T47D (cell line): ENCODE measurements around the gene CTTNBP2.

Experiments used
- DNase-seq, 2 experiments: peaks; one replicate each; pipeline versions ENCODE4 v3.0.0 to v3.0.0-alpha.2; 2011 to 2012; ENCODE audit warnings: low read depth in 1 of 2, low spot score in 1 of 2
- JUND ChIP-seq: IDR thresholded peaks from 2 replicates; pipeline ENCODE4 v1.6.1; 2012; ENCODE audit warnings: low read depth
- in situ Hi-C: cut with HindIII; loops from 2 replicates; pipeline ENCODE4 v1.10.0; 2016; ENCODE audit warnings: low sequenced_read_pairs, low pct_unique_long_range_greater_than_20kb

CTTNBP2 gene

DNA sequence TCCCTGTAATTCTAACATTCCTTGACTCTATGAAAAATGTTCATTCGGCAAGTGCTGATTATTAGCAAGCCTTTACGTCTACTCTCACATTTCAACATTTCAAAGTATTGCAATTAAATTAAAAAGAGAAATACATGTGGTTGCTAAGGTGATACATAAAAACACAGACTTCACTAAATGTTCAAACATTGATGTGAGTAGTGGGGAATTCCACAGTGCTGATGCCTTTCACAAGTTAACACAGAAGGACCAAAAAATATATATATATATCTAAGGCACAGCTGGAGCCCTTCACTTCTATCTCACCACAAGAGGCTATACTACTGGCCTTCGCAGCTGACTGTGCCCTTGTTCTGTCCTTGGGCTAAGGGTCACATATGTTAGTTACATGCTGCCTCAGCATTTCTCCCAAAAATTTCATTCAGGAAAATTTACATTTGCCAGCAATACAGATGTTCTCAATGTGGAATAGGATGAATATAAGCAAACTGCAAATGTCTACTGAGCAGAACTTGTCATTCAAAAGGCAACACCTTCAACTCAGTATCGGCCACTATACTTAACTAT, 13.9 kb downstream of the CTTNBP2 start:
- in situ Hi-C loops, result no loop called here
- no peak for TF ChIP-seq JUND
- DNase-seq, result no peak

DNA sequence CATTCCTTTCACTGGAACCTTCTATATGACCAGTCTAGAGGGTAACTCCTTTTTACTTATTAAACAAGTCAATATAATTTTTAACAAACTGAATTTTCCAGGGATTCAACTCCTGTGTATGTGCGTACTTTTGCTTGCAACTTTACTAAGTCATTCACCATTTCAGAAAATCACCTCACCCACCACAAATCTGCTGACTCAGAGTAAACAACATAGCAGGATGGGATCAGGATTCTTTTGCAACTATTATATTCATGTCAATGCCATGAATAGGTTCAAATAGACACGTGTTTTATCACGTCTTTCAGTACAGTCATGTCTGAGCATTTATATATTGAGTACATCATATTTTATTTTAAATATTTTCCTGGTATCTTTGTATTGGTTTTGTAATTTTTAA, 14.5 kb downstream of the CTTNBP2 start:
- no peak for TF ChIP-seq JUND
- DNase-seq, result no peak
- in situ Hi-C loops, result no loop called here

DNA sequence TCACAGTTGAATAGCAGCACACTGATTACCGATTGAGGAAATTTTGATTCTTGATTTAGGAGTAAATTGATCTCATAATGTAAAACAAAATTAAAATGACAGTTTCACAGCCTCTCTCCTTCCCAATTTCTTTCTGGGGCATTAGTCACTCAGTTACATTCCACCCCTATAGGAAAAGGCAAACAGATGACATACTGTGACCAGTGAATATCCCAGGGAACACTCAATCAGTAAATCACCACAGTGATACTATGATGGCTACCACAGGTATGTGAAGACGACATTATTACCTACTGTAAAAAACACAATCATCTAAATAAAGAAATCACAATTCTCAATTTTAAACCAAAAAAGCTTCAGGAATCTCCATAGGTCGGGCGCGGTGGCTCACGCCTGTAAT, 15.5 kb downstream of the CTTNBP2 start:
- no peak for TF ChIP-seq JUND
- in situ Hi-C loops, result no loop called here
- DNase-seq, result no peak

DNA sequence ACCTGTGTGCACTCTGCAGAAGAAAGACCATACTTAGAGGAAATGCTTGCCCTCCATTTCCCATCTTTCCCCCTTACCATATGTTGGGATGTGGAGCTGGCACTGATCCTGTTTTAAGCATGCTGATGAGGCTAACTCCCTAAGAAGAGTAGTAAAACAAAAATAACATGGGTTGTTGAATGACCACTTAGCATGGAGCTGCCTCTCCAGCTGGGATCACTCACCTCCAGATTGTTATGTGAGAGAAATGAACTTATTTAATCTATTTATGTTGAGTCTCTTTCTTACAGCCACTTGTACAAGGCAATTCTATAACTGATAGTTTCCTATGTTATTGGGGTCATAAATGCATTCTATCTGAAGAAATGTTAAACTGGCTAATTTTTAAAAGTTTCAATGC, 17.0 kb downstream of the CTTNBP2 start:
- in situ Hi-C loops, result no loop called here
- no peak for TF ChIP-seq JUND
- no peak for DNase-seq

DNA sequence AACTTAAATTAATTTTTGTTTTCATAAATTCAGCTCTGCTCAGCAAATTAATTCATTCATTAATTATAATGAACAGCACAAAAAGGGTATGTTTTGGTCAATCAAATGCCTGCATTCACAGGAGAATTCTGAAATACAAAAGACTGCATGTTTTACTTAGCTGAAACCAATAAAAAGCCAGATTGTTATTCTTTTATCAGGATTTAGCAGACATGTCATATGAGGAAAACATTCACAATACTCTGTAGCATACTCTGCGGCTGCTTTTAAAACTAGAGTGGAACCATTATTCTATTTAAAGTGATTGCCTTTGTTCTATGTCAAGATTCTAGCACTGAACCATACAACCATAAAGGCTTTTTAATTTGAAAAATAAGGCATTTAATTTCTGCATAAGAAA, 19.1 kb downstream of the CTTNBP2 start:
- in situ Hi-C loops, result no loop called here
- no peak for DNase-seq

DNA sequence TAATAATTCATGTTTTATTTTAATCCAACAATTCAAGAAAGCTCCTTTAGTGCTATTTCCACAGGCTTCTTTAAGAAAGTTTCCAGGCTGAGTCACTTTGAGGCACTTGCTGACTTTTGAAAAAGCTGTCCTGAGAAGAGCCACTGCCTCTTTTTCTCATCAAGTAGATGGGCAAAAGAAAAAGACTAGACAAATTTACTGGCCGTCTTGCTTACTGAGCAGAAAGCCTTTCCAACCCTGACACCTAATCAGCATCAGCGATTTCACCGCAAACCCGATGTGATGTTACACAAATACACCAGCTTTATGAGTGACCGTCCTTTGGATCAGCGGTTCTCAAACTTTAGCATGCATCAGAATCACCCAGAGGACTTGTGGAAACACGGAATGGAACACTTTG, 24.3 kb downstream of the CTTNBP2 start:
- in situ Hi-C loops, result no loop called here
- TF ChIP-seq JUND, result no peak
- DNase-seq, result no peak

More for the DNA sequence above, 19.1 kb downstream of the CTTNBP2 start:
- TF ChIP-seq JUND, result no peak

DNA sequence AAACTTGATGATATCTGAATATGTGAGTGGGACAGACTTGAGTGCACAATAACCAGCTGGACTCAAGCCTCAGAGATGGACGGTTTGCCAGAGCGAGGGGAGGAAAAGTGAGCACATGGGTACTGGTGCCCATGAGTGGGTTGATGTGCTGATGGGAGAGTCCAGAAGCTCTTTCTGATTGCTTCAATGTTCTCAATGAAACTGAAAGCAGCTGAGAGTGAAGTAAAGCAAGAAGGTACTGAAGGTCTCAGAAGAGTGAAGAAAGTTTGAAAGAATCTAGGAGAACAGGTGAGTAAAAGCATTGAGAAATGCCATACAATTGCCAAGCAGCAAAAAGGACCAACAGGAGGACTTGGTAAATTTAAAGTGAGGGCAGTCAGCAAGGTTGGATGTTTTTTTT, 28.6 kb downstream of the CTTNBP2 start:
- no peak for TF ChIP-seq JUND
- in situ Hi-C loops, result no loop called here
- no peak for DNase-seq

DNA sequence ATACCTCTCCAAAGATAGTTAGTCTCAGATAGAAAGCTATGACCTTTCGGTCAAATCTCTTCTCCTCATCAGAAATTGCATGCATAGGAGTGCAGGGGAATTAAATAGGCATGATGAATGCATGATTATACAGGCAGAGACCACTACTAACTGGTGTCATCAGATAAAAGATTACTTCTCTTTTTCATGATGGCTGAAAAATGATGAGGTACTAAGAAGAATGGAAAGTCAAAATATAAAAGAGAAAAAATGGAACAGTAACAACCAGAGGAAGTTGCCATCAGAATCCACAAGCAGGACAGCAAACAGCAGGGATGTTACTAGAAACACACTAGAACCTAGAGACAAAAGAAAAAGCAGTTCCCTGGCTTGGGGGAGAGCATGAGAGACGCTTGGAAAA, 31.6 kb downstream of the CTTNBP2 start:
- in situ Hi-C loops, result no loop called here
- no peak for DNase-seq
- TF ChIP-seq JUND, result no peak

DNA sequence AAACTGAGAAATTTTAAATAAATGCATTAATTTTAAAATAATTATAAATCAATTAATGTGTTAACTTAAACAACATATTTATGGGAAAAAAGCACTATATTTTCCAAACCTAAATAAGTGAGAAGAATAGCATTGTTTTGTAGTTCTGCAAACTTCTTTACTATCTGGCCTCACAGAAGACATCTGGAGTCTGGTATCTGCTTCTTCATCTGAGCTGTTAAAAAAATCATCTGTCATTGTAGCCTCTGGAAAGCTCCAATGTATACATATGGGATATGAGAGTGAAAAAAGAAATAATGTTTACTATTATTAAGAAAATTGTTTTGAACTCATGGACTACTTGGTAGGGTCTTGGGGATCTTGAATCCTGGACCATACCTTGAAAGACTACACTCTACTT, 32.2 kb downstream of the CTTNBP2 start:
- no peak for TF ChIP-seq JUND
- in situ Hi-C loops, result no loop called here
- DNase-seq, result no peak

DNA sequence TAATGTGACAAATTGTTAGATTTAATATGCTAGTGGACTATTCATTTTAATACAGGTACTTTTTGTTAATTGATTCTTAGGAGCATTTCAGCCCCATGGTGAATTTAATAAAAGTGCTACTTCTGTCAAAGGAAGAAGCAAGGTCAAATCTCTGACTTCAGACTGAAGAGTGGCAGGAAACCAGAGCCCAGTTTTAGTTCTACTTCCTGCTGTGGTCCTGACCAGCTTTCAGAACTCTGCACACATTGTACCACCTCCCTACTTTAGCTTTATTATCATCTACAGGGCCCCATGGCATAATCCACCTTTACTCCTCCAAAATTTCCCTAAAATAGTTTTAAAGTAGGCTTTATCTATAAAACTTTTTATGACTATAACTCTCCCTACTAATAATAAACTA, 33.7 kb downstream of the CTTNBP2 start:
- DNase-seq, result no peak
- TF ChIP-seq JUND, result no peak
- in situ Hi-C loops, result no loop called here

DNA sequence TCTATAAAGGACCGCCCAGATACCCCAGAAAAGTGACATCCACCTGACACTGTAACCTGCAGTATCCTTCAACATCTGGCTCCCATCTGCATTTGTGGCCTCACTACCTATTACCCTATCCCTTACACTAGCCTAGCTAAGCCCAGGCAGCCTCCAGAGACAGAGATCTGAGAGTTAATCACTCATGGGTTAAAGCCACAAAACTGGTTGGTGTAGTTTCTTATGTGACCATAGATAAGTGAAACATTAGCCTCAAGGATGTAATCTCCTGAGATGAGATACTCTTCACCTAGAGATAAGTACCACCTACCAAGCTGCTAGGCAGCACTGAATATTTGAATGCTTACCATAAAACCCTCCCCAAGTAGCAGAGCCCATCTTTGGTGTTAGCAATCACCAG, 35.4 kb downstream of the CTTNBP2 start:
- DNase-seq, result no peak

DNA sequence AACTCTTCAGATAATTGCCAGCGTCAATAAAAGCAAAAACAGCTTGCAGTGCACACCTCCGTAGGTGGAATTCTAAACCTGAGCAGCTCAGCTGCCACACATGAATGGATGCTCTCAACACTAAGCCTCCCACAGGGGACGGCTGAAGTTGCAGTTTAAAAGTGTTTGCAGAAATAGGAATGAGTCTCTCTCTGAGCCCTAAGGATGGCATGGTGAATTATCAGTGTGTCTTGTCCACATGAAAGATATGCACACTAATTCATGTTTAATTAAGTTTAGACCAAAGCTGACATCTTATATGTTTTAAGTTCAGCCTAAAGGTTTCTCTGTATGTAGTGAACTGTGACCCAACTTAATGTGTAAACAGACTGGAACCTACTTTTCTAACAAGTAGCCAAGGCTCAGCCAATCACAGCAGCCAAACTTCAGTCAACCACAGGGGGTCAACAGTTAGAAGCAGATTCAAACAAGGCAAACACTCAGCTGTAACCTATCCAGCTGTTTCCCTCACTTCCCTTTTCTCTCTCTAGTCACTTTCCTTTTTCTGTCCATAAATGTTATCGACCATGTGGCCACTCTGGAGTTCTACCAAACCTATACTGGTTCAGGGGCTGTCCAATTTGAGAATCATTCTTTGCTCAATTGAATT, 38.1 kb downstream of the CTTNBP2 start:
- TF ChIP-seq JUND, result no peak
- no peak for DNase-seq
- in situ Hi-C loops, result no loop called here

More for the DNA sequence above, 35.4 kb downstream of the CTTNBP2 start:
- in situ Hi-C loops, result no loop called here
- no peak for TF ChIP-seq JUND

DNA sequence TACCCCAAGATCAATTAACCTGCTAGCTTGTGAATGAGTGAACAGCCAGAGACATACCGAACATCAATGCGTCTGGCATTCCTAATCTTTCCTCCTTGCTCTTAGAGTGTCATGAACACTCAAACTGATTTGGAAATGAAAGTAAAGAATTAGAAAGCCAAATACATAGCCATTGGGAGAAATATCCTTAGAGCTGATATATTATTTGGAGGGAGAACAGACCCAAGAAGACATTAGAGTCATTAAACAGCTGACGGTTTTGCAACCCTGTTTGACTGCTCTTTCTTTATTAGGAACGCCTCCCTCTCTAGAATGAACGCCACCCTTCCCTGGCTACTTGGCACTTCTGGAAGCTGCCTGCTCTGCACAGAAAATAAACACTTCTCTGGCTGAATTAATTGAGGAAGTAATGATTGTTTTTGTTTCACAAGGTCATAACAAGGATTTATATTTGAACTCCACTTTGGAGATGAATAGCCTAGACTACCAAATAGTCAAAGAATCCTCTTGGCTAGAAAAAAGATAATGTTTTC, 42.8 kb downstream of the CTTNBP2 start:
- in situ Hi-C loops, result no loop called here
- DNase-seq, result no peak
- TF ChIP-seq JUND, result no peak
